GM21423 (cell line): ENCODE results near the gene KCNJ15.
"Not testable (repeated sequence)": the region's sequence is repeated elsewhere in the genome, so short reads cannot be mapped to it uniquely, and the experiment has no call there.

ENCODE experiments used
- ATAC-seq: cut with Tn5 transposase; IDR thresholded peaks from one replicate; pipeline ENCODE4 v1.9.1; 2021; ENCODE audit warnings: mild to moderate bottlenecking, moderate library complexity; ENCODE audit not compliant: unreplicated experiment

The KCNJ15 gene

DNA sequence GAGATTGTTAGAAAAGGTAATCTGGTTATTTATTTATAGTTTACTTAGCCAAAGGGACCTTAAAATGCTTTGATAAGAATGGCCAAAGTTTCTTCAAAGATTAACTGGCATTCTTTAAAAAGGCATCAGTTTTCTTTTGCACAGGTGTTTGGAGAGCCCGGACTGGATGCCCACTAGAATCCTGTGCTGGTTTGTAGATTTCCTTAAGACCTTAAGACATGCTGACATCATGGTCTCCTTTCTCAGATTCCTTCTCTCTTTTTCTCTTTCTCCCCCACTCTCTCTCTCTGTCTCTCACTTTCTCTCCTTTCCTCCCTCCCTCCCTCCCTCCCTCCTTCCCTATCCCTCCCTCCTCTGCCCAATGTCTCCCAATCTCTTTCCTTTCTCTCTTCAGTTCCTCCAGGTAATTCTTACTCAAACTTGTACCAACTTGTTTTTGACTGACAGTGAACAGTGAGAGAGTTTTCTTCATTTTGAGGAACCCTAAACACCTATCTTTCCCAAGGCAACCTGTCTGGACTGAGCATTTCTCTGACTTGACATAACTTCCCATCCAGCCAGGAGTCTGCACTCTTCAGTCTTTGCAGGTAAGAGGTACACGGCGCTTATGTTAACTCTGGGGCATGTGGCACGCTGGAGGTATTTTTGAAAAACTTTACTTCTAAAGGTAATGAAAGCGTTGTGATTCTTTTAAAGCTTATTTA, at the start of gene KCNJ15:
KCNJ15 (plus strand) TSS at position 393 of the 704 bp plus-strand sequence. CDS start 42,271 bp downstream, outside the sequence.
- no peak for ATAC-seq

DNA sequence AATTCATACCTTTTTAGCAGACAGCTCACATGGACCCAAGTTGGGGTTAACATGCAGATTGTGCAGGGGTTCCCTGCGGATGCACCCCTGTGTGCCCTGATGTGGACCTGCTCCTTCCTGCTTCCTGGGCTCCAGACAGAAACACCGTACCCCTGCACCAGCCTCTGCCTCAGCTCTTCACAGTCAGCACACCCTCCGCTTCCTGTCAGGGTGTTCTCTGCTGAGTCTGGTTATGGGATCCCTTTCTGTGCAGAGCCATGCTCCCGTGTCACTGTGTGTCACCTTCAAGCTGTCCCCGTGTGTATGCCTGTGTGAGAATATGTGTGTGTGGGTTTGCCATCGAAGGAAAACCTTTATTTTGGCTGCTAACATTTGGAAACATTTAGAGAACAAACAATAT, 48.7 kb upstream of the KCNJ15 start:
- ATAC-seq, result no peak

DNA sequence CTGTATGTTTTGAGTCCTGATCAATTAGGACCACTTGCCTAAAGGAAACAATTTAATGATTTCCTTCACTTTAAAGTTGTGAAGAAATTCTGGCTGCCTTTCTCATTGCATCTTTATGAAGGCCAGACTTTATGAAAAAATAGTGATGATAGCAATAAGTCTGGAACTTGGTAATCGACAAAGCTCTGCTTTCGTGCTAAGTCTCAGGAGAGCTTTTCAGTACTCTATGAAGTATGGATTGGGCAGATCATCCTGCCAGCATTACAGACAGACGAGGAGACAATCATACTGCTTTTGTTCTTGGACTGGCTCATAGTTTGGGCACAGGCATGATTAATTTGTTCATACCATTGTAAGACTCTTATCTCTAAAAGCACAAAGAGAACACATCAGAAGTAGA, 45.5 kb upstream of the KCNJ15 start:
- no peak for ATAC-seq

DNA sequence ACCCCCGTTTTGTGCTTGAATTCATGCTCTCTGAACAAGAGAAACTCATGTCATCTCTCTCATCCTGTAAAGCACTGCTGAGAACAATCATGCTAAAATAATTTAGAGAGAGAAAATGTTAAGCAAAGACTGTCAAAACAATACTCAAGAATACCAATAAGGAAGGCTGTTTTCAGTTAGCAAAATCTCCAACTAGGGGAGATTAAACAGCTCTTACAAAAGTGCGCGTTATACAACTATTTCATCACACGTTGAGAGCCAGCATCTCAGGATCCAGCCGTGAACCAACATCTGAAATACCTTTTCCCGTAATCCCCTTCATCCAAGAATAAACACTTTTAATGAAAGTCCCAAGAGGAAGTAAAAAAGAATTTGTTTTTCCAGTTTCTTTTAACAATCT, 44.1 kb upstream of the KCNJ15 start:
- ATAC-seq, result no peak

DNA sequence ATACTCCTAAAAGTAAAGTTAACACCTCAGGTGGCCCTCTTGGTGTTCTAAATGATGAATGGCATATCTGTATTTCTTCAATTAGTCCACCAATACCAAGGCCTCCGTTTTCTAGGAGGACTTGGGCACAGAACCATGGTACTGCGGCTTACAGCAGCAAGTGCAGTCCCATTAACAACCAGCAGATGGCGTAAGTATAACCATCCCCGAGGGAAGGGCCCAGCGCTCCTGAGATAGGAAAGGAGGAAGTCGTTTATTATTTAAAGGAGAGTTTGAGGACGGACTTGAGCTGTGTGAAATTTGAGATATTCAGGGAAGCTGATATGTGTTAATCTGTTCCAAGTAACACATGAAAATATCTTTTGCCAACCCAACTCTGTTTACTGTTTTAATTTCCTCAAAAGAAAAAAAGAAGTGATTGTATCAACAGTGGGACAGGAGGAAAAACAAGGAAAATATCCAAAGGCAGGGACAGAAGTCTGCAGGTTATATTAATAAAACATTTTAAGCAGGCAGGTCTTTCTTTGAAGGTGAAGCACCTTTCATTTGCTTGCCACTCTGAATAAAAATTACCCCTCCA, 37.7 kb upstream of the KCNJ15 start:
- peak; percentile 50 for ATAC-seq

DNA sequence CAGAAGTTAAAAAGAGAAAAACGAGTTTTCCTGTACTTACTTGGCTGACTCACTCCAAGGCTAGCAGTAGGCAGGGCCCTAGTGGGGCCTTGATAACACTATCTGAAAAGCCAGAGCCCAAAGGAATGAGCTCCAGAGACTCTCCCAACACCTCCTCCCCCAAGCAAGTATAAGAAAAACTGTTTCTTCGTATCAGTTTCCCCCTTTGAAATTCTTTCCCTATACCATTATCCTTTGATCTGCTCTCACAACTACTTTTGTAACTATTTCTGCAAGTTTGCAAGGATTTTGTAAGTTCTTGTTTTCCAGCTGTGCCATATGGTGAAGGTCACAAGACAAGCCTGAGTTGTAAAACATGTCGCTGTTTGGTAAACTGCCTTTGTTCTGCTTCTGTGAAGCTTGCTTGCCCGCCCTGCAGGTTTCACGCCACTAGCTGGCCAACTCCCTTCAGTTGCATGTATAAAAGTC, 36.5 kb upstream of the KCNJ15 start:
- ATAC-seq, result no peak

DNA sequence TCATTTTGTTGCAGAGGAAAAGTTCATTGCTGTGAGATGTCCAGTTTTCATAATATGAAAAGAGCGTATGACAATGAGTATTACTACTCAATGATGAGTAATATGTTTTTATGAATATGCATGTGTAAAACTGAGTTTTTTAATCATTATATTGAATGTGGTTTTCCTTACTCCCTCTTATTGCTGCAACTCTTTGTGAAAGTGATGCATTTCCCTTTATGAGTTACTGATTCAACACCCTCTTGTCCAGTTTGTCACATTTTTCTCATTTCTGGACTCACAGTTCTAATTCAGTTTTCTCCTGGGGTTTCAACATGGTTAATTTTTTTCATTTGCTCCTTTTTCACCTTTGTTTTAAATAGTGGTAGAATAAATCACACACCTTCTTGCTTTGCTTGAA, 35.2 kb upstream of the KCNJ15 start:
- peak; percentile 78 for ATAC-seq

DNA sequence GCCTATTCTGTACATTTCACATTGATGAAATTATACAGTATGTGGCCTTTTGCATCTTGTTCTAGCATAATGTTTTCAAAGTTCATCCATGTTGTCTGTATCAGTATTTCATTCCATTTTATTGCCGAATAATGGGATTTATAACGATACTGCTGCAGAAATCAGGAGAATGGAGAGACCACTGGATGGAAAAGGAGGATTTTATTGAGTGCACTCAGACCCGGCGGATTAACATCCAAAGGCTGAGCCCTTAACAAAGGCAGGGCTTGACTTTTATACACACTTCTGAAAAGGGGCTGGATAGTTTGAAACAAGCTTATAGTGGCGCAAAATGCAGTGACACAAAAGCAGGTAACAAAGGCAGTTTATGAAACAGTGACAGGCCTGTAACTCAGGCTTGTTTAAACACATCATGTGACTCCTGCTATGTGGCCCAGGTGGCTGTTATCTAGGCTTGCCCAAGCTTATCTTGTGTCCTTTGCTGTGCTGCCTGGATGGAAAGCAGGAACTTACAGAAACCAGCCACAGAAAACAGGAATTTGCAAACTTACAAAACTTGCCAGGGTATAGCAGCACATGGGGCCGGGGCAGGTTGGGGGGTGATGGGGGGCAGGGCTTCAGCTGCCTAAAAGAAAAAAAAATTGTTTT, 32.8 kb upstream of the KCNJ15 start:
- ATAC-seq, result no peak

DNA sequence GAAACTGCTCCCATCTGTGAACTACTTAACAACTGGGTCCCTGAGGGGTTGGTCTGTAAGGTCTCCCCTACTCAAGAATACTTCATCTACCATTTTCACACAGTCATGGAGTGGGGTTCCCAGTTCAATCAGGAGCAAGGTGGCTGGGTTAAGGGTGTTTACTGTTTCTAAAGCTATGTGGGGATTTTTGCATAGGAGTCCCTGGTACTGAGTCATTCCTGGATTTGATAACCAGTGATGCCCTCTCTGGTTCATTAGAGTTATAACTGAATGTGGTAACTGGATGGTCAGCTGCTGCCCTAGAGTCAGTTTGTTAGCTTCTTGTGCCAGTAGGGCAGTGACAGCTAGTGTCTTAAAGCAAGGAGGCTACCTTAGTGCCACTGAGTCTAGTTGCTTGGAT, 29.4 kb upstream of the KCNJ15 start:
- no peak for ATAC-seq

DNA sequence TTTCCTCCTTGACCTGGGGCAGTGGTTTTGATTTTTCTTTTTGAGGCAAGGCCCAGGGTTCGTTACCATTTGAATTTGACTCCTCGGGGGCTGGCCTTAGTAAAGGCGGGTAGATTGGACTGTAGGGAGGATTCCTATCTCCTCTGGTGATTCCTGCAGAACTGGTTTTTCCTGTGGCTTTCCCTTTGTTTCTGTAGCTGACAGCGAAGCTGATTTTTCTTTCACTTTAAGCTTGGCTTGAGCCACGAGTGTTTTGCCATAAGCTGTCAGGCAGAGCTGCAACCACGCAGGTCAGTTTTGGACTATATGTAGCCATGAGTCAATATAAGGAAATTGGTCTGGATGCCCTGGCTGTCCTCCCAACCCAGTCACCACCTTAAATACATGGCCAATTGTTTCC, 28.7 kb upstream of the KCNJ15 start:
- no peak for ATAC-seq

DNA sequence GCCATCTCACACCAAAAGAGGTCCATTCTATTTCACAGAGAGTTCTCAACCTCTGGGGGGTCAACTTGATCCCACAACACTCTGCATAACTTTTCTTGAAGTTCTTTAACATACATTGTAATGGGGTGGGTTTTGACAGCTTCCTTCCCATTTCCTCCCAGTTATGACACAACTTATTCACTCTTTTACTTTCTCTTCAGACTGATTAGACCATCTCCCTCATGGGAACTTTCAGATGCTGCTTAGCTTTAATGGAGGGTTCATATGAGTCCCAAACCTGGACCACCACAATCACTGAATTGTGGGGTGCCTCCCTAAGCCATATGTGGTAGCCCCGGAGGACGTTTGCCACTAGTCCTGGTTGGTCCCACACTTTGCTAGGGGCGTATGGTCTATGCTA, 28.3 kb upstream of the KCNJ15 start:
- no peak for ATAC-seq

DNA sequence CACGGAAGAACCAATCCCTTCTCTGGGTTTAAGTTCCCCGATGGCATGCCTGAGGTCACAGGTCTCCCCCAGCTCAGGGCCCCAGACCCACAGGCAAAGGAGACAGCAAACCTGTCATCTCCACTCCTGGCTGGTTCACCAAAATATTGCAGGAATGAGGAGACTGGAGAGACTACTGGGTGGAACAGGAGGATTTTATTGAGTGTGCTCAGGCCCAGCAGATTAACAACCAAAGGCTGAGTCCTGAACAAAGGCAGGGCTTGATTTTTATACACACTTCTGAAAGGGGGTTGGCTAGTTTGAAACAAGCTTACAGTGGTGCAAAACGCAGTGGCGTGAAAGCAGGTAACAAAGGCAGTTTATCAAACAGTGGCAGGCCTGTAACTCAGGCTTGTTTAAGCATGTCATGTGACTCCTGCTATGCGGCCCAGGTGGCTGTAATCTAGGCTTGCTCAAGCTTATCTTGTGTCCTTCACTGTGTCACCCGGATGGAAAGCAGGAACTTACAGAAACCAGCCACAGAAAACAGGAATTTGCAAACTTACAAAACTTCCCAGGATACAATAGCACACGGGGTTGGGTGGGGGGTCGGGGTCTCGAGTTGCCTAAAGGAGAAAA, 27.4 kb upstream of the KCNJ15 start:
- ATAC-seq, result no peak

DNA sequence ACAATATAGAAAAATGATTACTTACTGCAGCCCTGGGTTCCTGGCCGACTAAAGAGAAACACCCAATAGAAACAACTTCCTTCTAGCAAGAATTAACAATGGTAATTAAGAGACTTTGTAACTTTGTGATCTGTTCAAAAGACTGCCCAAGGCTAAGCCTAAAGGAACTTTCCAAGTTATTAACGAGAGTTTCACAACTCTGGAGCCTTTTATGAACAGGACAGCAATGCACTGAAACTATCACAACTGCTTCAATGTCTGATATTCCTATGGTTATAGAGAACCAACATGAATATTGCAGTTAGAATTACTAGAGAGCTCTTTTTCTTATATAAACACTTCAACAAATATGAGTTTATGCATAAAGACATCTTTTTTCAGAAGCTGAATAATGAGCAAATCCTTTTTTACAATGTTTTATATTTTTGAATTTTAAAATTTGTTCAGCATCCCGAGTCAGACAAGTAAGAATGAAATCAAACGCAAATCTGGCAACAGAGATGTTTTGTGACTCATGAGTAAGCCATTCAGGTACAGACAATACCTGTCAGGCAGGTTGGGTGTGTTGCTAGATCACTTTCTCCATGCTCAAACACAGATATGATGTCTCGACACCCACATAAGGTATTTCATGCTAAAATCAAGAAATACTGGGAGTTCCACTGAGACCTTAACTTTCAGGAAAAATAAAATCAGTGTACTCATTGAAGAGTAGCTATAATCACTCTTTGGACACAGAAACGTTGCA, 22.2 kb upstream of the KCNJ15 start:
- no peak for ATAC-seq

DNA sequence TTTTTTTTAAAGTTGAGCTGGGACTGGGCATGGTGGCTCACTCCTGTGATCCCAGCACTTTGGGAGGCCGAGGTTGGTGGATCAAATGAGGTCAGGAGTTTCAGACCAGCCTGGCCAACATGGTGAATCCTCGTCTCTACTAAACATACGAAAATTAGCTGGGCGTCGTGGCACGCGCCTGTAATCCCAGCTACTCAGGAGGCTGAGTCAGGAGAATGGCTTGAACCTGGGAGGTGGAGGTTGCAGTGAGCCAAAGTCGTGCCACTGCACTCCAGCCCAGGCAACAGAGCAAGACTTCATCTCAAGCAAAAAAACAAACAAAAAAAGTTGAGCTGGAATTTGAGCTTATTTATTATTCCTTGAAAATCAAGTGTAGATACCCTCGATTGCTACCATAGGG, 21.5 kb upstream of the KCNJ15 start:
- ATAC-seq, result not testable (repeated sequence)

DNA sequence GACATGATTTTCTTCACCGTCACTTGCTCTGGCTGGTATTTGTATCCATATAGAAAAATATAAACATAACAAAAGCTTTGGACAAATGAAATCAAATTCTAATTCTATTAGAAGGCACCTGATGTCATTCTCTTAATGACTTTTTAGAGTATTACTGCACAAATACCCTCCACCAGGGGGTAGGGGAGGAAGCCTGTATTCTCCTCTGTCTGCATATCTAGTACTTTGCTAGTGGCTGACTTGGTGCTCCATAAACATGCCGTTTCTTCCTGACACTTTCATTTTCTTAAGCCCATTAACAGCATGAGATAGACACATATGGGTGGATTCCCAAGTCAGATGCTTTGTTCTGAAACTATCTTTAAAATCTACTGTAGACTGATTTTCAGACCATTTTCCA, 20.6 kb upstream of the KCNJ15 start:
- no peak for ATAC-seq

DNA sequence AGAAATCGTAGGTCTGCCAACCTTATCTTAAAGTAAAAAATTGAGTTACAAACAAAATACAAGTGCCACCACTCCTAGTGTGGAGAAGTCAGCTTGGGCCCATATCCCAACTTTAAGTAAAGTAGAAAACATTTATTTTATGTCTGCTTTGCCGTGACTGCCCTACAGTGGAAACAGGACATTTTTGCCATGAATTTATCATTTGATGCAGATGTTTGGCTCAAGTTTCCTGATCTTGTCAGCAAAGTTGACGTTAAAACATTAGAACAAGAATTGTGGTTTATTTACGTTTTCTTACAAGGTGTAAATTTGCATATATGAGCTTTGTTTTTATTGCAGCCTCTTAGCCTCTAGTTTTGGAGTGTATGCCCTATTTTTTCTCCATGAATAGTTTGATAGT, 17.1 kb upstream of the KCNJ15 start:
- ATAC-seq, result no peak

DNA sequence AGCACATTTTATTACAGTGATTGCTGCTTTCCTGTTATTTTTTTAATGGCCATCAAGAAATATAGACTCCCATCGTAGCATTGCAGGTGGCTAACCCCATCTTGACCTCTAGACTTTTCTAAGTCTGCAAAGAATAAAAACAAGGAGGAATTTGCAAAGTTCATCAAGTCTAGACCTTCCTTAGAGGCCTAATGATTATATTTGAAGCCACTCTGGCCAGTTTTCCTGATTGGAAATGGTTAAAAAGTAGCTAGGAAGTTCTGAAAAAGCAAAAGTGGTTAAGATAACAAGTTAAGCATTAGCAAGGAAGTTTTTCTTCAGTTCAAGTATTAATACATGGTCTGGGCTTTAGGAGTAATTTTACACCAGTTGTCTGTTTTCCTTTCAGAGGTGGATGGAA, 16.7 kb upstream of the KCNJ15 start:
- ATAC-seq, result no peak

DNA sequence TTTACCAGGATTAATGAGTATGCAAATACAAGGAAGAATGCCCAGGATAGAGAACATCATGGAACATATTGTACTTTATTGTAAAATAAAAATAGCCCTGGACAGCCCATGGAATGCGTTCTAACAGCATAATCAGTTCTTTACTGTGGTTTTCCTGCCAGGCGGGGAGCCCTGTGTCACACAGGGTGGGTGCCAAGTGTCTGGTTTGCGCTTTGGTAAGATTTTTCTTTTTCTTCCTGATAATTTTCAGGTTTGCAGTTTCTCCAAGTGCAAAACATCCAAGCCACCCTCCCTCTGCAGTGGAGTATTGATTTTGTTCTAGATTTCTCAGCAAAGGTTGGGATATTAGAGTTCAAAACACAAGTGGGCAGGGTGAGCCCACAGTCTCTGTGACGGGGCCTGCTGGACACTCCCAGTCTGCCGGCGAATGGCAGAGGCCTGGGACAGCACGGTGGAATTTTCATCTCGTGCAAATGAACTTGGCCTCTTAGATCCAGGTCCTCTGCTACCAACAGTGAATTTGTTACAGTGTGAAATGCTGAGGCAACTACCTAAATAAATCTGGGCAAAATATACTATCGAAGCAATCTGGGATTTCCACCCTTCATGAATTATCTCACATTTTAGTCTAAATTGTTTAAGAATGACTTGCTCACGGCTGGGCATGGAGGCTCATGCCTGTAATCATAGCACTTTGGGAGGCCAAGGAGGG, 15.6 kb upstream of the KCNJ15 start:
- no peak for ATAC-seq

DNA sequence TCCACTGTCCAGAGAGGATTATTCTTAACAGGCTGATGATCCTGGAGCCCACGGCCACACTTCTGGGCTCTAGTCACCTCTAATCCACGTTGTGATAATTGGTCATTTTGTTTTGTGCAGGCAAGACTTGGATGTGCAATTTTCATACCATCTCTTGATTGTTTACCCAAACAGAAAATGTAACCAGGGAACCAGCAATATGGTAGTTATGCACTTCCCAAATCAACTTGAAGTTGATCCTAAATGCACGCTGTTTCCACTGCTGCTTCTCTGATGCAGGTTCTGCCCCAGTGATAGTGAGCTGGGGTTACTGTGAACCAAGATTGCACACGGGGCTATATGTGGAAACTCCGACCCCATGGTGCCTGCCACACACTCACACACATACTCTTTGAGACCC, 14.7 kb upstream of the KCNJ15 start:
- no peak for ATAC-seq

DNA sequence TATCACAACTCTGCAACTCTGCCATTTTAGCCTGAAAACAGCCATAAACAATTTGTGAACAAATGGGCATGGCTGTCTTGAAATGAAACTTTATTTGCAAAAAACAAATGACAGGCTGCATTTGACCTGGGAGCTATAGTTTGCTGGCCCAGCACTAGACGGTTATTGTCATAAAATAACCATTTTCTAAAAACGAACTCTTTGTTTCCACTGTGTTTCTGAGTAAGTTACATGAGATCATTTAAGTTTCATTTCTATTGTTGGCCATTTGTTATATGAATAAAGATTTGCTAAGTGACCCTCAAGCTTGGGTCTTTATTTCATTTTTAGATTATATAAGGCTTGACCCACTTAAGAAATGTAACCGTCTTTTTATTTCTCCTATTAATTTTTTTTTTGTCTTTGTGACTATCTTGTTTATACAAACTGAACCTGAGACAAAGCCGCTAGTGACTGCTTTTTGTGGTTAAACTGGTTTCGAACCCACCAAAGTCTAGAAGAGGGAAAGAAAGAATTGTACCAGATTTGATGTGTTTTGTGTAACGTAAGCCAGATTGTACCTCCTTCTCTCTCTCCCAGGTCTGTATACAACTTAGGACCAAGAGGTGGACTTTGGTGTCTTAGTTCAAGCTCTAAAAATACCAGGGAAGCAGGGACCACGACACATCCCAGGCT, 12.9 kb upstream of the KCNJ15 start:
- no peak for ATAC-seq
